ENCODE measurements around the gene TES. TPM values are rescaled to one million over a fixed set of nuclear protein-coding genes. Genes with fewer than 3 reads are reported as not detected.

The TES gene
- total RNA-seq, 1 experiment from 2014 or later: 207 TPM

DNA sequence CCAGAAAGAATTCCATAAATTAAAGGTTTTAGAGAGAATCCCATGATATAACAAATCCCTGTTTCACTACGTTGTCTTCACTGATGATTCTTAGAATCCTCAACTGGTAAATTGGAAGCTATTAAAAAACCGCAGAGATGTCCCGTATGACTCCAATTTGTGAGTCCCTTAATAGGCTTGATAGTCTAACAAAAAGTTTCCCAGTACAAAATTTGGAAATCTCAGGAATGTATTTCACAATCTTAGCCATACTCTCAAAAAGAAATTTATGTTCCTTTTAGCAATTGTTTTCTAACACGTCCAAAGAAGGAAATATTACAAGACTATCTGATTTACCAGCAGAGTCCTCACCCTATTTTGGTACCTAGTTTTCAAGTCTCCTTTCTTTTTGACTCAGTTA is 2.5 kb downstream of the TES start:
- Histone ChIP-seq H3K4me1 (peaks cover 33% of the 10 kb centered on the region), H3K9me3 (no peaks in the 10 kb centered on the region), H3K4me3 (ENCODE audit: low read depth, low read length) (no peak overlapping the region), H3K27me3 (replicated peaks; ENCODE audit: control insufficient read depth, insufficient read depth, low read length) (no peaks in the 10 kb centered on the region), H3K36me3 (ENCODE audit: control insufficient read depth, insufficient read depth, low read length) (no peaks in the 10 kb centered on the region)
- no peaks in the 10 kb centered on the region for H3K27me3 Mint-ChIP-seq (ENCODE audit: insufficient read depth, unreplicated experiment)
- DNase-seq: no peak
- peaks cover 37% of the 10 kb centered on the region for H3K4me1 Mint-ChIP-seq (ENCODE audit: low read depth, unreplicated experiment)
- H3K4me3 Mint-ChIP-seq (ENCODE audit: unreplicated experiment): peak overlapping the region; percentile 97
- no TSS peak for BruUV-seq (replicated peaks)
- POLR2A ChIA-PET: no interaction called here
- TF ChIP-seq, protein P1, sequence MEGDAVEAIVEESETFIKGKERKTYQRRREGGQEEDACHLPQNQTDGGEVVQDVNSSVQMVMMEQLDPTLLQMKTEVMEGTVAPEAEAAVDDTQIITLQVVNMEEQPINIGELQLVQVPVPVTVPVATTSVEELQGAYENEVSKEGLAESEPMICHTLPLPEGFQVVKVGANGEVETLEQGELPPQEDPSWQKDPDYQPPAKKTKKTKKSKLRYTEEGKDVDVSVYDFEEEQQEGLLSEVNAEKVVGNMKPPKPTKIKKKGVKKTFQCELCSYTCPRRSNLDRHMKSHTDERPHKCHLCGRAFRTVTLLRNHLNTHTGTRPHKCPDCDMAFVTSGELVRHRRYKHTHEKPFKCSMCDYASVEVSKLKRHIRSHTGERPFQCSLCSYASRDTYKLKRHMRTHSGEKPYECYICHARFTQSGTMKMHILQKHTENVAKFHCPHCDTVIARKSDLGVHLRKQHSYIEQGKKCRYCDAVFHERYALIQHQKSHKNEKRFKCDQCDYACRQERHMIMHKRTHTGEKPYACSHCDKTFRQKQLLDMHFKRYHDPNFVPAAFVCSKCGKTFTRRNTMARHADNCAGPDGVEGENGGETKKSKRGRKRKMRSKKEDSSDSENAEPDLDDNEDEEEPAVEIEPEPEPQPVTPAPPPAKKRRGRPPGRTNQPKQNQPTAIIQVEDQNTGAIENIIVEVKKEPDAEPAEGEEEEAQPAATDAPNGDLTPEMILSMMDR (IDR thresholded peaks at IDR 0.05; ENCODE audit: insufficient read depth in 1 of 2, low read depth in 1 of 2, low read length in 1 of 2, severe bottlenecking in 1 of 2, unreplicated experiment in 1 of 2): no peak
- CTCF ChIA-PET: no interaction called here
- H3K27ac Mint-ChIP-seq (ENCODE audit: unreplicated experiment): peak overlapping the region; percentile 99
- intact Hi-C loops (cut with micrococcal nuclease; ENCODE audit: unreplicated experiment): no loop called here
- peaks cover 35% of the 10 kb centered on the region for H3K36me3 Mint-ChIP-seq (ENCODE audit: insufficient read depth, unreplicated experiment)
- no peaks in the 10 kb centered on the region for H3K9me3 Mint-ChIP-seq (ENCODE audit: unreplicated experiment)

DNA sequence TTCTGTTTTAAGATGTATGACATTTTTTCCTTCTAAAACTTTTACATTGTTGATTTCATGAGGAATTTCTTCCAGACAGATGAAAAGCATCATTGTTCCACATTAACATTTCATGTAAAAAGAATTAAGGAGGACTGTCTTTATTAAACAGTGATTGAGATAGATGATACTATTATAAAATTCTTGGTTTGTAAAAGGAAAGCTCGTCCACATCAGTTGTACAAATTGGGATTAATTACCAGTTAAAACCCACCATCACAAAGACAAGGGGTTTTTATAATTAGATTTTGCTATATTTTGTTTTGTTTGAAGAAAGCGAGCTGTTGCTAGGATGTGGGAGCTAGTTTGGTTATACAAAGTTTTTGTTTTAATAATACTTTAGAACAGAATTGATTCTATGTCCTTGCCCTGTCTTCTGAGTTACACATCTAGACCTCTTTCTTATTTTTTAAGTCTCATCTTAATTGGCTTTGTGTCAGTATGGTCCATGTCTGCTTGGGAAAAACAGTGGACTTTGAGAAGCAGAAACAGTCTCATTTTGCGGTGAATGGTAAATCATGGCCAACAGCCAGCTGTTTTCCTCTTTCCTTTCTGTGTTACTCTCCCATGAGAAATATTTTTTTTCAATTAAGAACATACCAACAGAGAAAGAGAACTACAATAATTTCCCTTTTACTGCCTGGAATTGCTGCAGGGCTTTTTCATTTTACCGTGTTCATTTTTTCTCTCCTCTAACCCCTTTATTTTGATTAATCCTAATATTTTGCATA is 3.2 kb downstream of the TES start:
- H3K36me3 ChIP-seq (ENCODE audit: control insufficient read depth, insufficient read depth, low read length): no peaks in the 10 kb centered on the region
- no peaks in the 10 kb centered on the region for H3K27me3 Mint-ChIP-seq (ENCODE audit: insufficient read depth, unreplicated experiment)
- BruUV-seq (replicated peaks): no TSS peak
- peaks cover 35% of the 10 kb centered on the region for H3K36me3 Mint-ChIP-seq (ENCODE audit: insufficient read depth, unreplicated experiment)
- CTCF ChIA-PET: no interaction called here
- no peak for DNase-seq
- intact Hi-C loops (cut with micrococcal nuclease; ENCODE audit: unreplicated experiment): no loop called here
- POLR2A ChIA-PET: no interaction called here
- no peaks in the 10 kb centered on the region for H3K27me3 ChIP-seq (replicated peaks; ENCODE audit: control insufficient read depth, insufficient read depth, low read length)
- peak overlapping the region; percentile 99 for H3K27ac Mint-ChIP-seq (ENCODE audit: unreplicated experiment)
- H3K4me1 Mint-ChIP-seq (ENCODE audit: low read depth, unreplicated experiment): peaks cover 41% of the 10 kb centered on the region
- TF ChIP-seq, protein P1 (IDR thresholded peaks at IDR 0.05; ENCODE audit: insufficient read depth in 1 of 2, low read depth in 1 of 2, low read length in 1 of 2, severe bottlenecking in 1 of 2, unreplicated experiment in 1 of 2): no peak
- no peak overlapping the region for H3K4me3 ChIP-seq (ENCODE audit: low read depth, low read length)
- H3K4me1 ChIP-seq: peaks cover 40% of the 10 kb centered on the region
- no peaks in the 10 kb centered on the region for H3K9me3 ChIP-seq
- peak overlapping the region; percentile 97 for H3K4me3 Mint-ChIP-seq (ENCODE audit: unreplicated experiment)
- H3K9me3 Mint-ChIP-seq (ENCODE audit: unreplicated experiment): no peaks in the 10 kb centered on the region

DNA sequence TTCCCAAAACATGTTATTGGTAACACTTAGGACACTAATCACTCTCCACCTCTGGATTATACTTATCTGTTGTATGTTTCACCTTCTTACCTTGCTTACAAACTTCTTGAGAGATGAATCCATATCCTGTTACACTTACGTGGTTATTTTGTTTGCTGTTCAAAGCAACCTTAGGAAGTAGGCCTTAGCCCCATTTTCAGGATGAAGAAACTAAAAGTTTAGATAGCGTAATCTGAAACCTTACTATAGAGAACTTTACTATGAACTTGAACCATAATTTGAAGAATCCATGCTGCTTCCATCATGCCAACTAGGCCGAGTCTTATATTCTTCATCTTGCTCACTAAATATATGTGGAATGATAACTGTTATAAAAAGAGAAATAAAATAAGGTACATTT is 4.6 kb downstream of the TES start:
- Mint-ChIP-seq H3K4me1 (ENCODE audit: low read depth, unreplicated experiment) (peaks cover 41% of the 10 kb centered on the region), H3K27ac (ENCODE audit: unreplicated experiment) (no peak overlapping the region), H3K36me3 (ENCODE audit: insufficient read depth, unreplicated experiment) (peaks cover 35% of the 10 kb centered on the region), H3K4me3 (ENCODE audit: unreplicated experiment) (no peak overlapping the region), H3K27me3 (ENCODE audit: insufficient read depth, unreplicated experiment) (no peaks in the 10 kb centered on the region), H3K9me3 (ENCODE audit: unreplicated experiment) (no peaks in the 10 kb centered on the region)
- ChIA-PET POLR2A (no interaction called here), CTCF (no interaction called here)
- Histone ChIP-seq H3K27me3 (replicated peaks; ENCODE audit: control insufficient read depth, insufficient read depth, low read length) (no peaks in the 10 kb centered on the region), H3K36me3 (ENCODE audit: control insufficient read depth, insufficient read depth, low read length) (no peaks in the 10 kb centered on the region), H3K4me3 (ENCODE audit: low read depth, low read length) (no peak overlapping the region), H3K9me3 (no peaks in the 10 kb centered on the region), H3K4me1 (peaks cover 38% of the 10 kb centered on the region)
- no TSS peak for BruUV-seq (replicated peaks)
- intact Hi-C loops (cut with micrococcal nuclease; ENCODE audit: unreplicated experiment): no loop called here
- TF ChIP-seq, protein P1 (IDR thresholded peaks at IDR 0.05; ENCODE audit: insufficient read depth in 1 of 2, low read depth in 1 of 2, low read length in 1 of 2, severe bottlenecking in 1 of 2, unreplicated experiment in 1 of 2): no peak
- DNase-seq: no peak
